ENCODE results near the gene TJP3.

The TJP3 gene

DNA sequence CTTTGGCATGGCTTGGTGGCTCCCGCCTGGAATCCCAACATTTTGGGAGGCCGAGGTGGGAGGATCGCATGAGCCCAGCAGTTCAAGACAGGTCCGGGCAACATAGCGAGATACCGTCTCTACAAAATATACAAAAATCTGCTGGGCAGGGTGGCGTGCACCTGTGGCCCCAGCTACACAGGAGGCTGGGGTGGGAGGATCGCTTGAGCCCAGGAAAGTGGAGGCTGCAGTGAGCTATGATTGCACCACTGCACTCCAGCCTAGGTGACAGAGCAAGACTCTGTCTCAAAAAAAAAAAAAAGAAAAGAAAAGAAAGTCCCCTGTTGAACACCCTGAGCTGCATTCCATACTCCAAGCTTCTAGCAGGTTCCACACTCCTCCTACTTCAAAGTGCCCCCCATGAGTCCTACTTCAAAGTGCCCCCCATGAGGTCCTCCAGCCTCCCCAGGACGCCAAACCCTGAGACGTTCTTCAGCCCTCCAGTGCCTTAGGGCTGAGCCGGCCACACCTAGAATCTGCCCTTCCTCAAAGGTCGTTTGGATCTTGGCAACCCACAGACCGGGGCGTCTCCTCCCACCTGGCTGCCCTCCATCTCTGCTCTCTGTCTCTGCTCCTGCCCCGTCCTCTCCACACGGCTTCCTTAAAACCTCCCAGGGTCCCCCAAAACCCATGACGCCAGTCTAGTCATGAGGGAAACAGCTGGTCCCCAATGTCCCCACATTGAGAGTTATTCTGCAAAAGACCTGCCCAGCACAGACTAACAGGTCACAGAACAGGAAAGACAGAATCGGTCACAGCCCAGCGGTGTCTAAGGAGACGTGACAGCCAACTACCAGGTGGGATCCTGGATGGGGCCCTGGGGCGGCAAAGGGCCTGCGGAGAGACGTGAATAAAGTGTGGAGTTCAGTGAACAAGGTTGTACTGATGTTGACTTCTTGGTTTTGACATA lies 4.8 kb downstream of the TJP3 start:
- no peak for DNase-seq

DNA sequence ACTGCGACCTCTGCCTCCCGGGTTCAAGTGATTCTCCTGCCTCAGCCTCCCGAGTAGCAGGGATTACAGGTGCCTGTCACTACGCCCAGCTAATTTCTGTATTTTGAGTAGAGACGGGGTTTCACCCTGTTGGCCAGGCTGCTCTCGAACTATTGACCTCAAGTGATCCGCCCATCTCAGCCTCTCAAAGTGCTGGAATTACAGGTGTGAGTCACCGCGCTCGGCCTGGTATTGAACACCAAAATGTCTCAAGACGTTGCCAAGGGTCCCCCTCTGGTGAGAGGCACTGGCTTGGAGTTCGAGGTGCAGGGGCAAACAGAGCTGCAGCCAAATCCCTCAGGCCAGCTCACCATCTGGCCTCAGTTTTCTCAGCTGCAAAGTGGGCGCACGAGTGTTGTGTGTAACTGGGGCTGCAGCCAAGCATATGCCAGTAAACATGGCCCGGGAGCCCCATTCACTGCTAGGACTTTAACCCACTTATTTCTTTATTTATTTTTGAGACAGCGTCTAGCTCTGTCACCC lies 8.0 kb downstream of the TJP3 start:
- DNase-seq: no peak

GRCh38 chr19:3719868-3720267 lies 11.7 kb downstream of the TJP3 start:
- no peak for DNase-seq

DNA sequence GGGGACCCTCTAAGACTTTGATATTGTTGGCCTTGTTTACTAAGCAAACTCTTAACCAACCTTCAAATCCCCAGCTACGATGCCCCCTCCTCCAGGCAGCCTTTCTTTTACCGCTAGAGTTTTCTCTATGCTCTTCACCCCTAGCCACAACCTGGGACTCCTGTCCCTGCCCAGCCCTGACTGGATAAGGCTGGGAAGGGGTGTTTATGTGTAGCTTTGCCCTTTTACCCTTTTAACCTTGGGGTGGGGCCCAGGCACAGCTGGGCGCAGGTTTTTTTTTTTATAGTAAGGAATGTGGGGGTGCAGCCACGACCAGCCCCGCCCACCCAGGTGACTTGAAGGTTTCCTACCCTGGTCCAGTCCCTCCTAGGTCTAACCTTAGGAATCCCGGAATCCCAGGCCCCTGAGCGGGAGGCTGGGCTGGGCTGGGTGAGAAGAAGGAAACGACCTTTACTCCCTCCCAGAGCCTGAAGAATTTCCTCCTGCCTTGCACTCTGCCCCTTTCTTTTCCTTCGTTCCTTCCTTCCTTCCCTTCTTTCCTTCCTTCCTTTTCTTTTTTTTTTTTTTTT lies 12.2 kb downstream of the TJP3 start:
- no peak for DNase-seq

DNA sequence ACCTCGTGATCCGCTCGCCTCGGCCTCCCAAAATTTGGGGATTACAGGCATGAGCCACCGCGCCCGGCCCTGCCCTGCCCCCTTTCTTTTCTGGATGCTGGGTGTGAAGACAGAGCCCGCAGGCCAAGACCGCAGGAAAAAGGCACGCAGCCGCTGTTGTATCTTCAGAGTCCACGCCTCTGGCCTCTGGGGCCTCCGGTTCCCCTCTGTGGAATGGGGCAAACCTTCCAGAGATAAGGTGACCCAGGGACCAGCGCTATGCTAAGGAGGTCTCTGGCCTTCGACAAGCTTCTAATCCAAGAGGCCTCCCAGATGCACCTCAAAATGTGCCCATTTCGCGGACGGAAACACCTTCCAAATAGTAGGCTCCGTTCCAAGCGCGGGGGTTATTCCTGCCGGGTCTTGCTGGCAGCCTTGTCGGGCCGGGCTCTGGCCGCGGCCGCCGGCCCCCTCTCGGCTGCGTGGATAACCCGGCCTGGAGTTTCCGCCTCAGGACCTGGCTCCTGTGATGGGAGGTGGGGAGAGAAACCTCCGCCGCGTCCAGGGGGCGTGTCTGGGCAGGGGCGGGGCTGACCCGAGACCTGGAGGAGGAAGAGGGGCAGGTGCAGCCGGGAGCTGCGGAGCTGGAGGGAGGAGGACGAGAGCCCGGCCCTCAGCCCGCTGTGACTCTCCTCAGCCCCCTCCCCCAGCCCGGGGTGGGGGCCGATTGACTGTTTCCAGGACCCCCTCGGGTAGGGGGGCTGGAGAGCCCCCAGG lies 13.1 kb downstream of the TJP3 start:
- peak; percentile 83 to 85 for DNase-seq

DNA sequence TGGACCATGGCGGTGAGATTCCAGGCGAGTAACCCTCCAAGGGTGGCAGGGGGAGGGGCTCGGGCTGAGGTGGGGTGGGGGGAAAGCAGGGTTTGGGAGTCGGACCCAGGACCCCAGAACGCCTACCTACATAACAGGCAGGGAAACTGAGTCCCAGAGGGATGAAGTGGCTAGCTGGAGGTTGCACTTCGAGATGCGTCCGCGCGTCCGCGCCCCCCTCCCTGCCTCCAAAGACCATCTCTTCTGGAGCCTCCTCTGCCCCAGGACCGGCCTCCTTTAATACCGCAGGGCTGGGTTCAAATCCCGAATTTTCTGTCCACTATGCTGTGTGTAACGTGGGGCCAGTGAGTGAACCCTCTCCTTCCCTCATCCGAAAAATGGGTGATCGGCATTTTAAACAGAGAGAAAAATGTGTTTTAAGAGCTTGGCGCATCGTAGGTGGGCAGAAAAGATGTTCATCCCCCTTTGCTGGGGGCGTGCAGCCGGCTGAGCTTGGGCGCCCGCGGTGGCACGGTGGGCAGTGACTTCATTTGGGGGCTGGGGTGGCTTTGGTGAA lies 13.8 kb downstream of the TJP3 start:
- DNase-seq: no peak

DNA sequence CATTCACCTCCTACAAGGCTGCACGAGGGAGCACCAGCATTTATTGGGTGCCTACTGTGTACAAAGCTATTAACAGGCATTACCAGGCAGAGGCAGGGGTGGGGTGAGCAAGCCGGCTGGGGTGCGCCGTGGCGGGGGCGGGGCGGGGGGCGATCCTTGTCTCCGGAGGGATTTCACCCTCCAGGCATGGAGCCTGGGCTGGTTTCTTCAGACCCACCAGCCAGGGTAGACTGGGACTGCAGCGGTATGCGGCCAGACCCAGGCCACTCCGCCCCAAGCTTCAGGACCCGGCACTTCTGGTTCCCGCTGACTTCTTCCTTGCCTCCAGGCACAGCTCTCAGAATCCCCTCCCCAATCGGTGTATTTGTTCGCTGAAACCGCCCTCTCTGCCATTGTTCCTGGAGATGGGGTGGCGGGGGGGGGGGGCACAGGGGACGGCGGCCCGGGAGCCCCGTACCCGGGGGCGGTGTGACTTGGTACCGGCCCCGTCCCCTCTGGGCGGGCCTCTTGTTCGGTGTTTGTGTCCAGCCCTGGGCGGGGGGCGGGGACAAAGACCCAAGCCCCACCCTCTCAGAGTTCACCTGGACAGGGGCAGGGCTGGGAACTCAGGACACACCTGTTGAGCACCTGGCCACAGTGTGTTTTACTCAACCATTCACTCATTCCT lies 14.4 kb downstream of the TJP3 start:
- DNase-seq: no peak

DNA sequence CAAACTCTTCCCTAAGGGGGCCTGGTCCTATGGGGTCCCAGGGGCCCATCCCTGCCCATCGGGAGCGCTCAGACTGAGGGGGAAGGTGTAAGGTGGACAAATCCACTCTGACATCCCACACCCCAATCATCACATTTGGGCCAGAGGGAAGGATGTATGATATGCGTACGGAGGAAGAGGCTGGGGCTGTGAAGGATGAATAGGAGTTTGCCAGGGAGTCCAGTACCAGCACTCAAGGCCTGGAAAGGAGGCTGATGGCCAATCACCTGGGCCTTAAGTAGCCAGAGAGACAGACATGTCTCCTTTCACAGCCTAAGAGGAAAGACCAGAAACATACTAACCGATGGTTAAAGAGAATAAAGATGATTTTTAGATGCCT lies 14.9 kb downstream of the TJP3 start:
- no peak for DNase-seq

- no peak for DNase-seq
Observed at GRCh38 chr19:3723883-3724282, 15.7 kb downstream of the TJP3 start.

- no peak for DNase-seq
Observed at GRCh38 chr19:3725121-3725520, 16.9 kb downstream of the TJP3 start.

- no peak for DNase-seq
Observed at GRCh38 chr19:3725640-3726310, 17.6 kb downstream of the TJP3 start.

- no peak for DNase-seq
Observed at GRCh38 chr19:3730457-3730958, 22.3 kb downstream of the TJP3 start.

DNA sequence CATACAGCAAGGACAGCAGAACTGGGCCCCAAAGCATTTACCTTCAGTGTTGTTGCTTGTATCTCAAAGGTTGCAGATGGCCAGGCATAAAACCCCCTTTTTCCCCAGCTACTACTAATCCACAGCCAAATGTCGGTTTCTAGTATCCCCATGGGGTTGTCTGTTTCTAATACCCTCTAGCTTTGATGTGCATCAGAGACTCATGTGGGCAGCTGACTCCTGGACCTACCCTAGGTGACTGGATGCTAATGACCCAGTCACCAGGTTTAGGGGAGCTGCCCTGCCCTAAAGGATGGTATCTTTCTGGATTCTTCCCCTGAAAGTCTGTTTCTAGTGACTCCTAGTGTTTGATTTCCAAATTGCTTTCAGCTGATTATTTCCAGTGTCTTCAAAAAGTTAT lies 23.9 kb downstream of the TJP3 start:
- DNase-seq: no peak

DNA sequence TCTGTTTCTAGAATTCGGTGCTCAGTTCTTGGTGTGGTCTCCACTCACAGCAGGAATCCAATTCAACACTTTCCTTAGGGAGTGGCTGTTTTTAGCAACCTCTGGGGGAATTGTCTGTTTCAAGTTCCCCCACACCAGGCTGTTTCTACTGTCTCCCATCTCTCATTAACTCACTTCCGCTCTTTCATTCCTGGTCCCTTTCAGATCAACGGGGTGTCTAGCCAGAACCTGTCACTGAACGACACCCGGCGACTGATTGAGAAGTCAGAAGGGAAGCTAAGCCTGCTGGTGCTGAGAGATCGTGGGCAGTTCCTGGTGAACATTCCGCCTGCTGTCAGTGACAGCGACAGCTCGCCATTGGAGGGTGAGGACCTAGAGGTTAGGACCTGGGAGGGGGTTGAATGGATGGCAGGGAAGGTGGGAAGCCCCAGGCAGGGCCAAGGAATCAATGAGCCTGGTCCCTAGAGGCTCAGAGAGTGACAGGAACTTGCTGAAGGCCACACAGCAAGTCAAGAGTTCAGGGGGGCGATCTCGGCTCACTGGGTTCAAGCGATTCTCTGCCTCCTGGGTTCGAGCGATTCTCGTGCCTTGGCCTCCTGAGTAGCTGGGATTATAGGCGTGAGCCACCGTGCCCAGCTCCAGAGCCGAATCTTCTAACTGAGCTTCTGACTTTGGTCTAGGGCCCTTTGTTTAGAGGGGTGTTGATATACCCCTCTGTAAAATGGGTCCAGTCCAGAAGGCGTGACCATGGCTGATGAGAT lies 25.5 kb downstream of the TJP3 start:
- no peak for DNase-seq

DNA sequence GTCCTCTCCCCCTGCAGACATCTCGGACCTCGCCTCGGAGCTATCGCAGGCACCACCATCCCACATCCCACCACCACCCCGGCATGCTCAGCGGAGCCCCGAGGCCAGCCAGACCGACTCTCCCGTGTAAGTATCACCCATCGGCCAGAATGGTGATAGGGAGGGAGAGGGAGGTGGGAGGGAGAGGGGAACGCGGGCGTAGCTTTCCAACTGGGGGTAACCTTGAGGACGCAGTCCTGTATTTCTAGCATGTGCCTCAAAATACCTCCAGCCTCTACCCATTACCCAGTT lies 26.1 kb downstream of the TJP3 start:
- DNase-seq: no peak

DNA sequence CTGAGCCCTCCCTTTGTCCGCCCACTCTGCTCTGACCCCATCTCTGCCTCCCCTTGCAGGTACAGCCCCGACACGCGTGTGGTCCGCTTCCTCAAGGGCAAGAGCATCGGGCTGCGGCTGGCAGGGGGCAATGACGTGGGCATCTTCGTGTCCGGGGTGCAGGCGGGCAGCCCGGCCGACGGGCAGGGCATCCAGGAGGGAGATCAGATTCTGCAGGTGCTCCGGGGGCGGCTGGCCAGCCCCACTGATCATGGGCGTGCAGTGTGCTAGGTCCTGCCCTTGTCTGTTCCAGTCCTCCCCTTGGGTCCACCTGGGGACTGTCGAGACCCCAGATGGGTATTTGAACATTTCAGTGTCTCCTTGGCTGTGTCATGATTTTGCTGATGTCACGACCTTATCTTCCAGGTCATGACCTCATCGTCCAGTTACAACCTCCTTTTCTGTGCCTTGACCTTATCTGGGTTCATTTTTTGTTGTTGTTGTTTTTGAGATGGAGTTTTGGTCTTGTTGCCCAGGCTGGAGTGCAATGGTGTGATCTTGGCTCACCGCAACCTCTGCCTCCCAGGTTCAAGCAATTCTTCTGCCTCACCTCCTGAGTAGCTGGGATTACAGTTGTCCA lies 28.0 kb downstream of the TJP3 start:
- DNase-seq: no peak

DNA sequence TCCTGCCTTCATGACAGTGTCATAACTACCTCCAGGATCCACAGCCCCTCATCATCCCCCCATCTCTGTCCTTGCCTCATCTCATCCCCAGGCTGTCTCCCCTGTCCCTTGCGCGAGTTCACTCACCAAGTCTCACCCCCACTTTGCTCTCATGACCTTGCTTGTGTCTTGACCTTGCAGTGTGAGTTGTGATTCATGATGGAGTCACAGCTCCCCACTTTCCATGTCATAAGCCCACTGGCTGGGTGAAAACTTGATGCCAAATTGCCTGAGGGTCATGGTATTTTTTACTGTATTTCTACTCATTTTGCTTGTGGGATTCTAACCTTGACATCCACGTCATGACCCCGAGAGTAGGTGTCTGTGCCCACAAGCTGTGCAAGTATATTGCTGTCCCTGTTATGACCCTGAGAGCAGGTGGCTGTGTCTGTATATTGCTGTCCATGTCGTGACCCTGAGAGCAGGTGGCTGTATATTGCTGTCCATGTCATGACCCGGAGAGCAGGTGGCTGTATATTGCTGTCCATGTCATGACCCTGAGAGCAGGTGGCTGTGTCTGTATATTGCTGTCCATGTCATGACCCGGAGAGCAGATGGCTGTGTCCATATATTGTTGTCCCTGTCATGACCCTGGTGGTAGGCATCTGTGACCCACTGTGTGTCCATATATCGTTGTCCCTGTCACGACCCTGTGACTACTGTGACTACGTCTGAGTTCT lies 29.5 kb downstream of the TJP3 start:
- DNase-seq: no peak

DNA sequence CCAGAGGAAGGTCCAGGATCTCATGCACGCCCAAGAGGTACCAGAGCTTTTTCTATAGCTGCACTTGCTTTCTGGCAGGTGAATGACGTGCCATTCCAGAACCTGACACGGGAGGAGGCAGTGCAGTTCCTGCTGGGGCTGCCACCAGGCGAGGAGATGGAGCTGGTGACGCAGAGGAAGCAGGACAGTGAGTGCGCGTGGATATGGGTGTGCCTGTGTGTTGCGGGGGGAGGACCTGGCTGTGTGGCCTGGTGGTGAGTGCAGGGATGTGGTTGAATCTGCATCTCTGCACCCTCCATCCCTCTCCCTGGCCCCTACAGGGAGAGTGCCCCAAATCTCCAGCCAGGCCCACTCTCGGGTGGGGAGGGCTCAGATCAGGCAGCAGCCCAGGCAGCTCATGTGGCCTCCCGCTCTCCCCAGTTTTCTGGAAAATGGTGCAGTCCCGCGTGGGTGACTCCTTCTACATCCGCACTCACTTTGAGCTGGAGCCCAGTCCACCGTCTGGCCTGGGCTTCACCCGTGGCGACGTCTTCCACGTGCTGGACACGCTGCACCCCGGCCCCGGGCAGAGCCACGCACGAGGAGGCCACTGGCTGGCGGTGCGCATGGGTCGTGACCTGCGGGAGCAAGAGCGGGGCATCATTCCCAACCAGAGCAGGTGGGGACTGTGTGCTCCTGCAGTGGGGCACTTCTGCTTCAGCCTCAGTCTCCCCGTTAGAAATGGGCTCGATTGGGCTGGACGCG lies 30.5 kb downstream of the TJP3 start:
- DNase-seq: no peak

- no peak for DNase-seq
Observed at GRCh38 chr19:3740431-3740830, 32.2 kb downstream of the TJP3 start.

Data from stimulated activated CD4-positive, alpha-beta T cell treated with anti-CD3 and anti-CD28 coated beads, Interleukin-4, amount 100 ng/mL, for 4 hours (primary cell).